ENCODE measurements around the gene RAP1GAP2.

GRCh38 chr17:2825253-2825970, 29.2 kb downstream of the RAP1GAP2 start:
- TF ChIP-seq, protein P1, sequence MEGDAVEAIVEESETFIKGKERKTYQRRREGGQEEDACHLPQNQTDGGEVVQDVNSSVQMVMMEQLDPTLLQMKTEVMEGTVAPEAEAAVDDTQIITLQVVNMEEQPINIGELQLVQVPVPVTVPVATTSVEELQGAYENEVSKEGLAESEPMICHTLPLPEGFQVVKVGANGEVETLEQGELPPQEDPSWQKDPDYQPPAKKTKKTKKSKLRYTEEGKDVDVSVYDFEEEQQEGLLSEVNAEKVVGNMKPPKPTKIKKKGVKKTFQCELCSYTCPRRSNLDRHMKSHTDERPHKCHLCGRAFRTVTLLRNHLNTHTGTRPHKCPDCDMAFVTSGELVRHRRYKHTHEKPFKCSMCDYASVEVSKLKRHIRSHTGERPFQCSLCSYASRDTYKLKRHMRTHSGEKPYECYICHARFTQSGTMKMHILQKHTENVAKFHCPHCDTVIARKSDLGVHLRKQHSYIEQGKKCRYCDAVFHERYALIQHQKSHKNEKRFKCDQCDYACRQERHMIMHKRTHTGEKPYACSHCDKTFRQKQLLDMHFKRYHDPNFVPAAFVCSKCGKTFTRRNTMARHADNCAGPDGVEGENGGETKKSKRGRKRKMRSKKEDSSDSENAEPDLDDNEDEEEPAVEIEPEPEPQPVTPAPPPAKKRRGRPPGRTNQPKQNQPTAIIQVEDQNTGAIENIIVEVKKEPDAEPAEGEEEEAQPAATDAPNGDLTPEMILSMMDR (IDR thresholded peaks at IDR 0.05): no peak
- no peak for TF ChIP-seq POLR2AphosphoS5 (IDR thresholded peaks at IDR 0.05; ENCODE audit: insufficient read depth in 1 of 2, low read depth in 1 of 2)
- TF ChIP-seq POLR2A (IDR thresholded peaks at IDR 0.05): no peak
